GM12878 (cell line): Measurements from ENCODE around the gene RBMS3. TPM values are rescaled to one million over a fixed set of nuclear protein-coding genes. Genes with fewer than 3 reads are reported as not detected.

Experiments used
- ATAC-seq: fragments of 200-7000 bp; cut with Tn5 transposase; 3 replicates; pipeline ENCODE4 v1.9.1; 2020; ENCODE audit warnings: mild to moderate bottlenecking, moderate library complexity
- BruUV-seq: library from RNA; stranded (reverse); fragments of 400-500 nt; replicated peaks from 2 replicates; lab custom pipeline; 2021; lab: Mats Ljungman, UMichigan
- CTCF ChIA-PET: fragments of 300-600 bp; sonication (Branson Sonifier 250); formaldehyde crosslinking; extraction: SDS; loops from one replicate; lab custom pipeline; 2021; ENCODE audit warnings: inconsistent platforms; lab: Yijun Ruan, JAX
- POLR2A ChIA-PET: fragments of 350-600 bp; formaldehyde crosslinking; extraction: SDS; loops from one replicate; lab custom pipeline; 2021; ENCODE audit warnings: inconsistent platforms; lab: Charles Lee
- RAD21 ChIA-PET: fragments of 300-600 bp; sonication (Branson Sonifier 250); formaldehyde crosslinking; loops from one replicate; lab custom pipeline; 2023; ENCODE audit warnings: antibody characterized with exemption; ENCODE audit not compliant: unreplicated experiment; lab: Charles Lee
- SMC1A ChIA-PET: fragments of 300-600 bp; sonication (Branson Sonifier 250); formaldehyde crosslinking; loops from one replicate; lab custom pipeline; 2023; ENCODE audit not compliant: unreplicated experiment, uncharacterized antibody; lab: Charles Lee
- DNase-seq: peaks from one replicate; pipeline ENCODE4 v3.0.0-alpha.2; 2011; ENCODE audit warnings: low read depth, low spot score
- FAIRE-seq: peaks from 3 replicates; lab custom pipeline; 2011; peaks lifted over from hg19 to GRCh38; lab: Jason Lieb, UNC
- H2AFZ ChIP-seq: 2 replicates; pipeline ENCODE4 v1.6.0; 2011; ENCODE audit warnings: low read depth, low read length, control low read depth; ENCODE audit not compliant: control insufficient read depth
- H3K27ac ChIP-seq: 2 replicates; pipeline ENCODE4 v1.5.1; 2011; ENCODE audit warnings: control low read depth; ENCODE audit not compliant: control insufficient read depth, insufficient read depth
- H3K27me3 ChIP-seq, 2 experiments: replicated peaks in 1 of 2; 2 replicates each; pipeline versions ENCODE4 v1.6.0 to v1.6.1; 2011; ENCODE audit warnings: low read length in 1 of 2; ENCODE audit not compliant: control insufficient read depth in 2 of 2, insufficient read depth in 2 of 2
- H3K36me3 ChIP-seq, 2 experiments: 2 replicates each; pipeline ENCODE4 v1.5.1; 2011; ENCODE audit warnings: low read length in 1 of 2; ENCODE audit not compliant: control insufficient read depth in 2 of 2, insufficient read depth in 2 of 2
- H3K4me1 ChIP-seq: 2 replicates; pipeline ENCODE4 v1.6.1; 2011; ENCODE audit warnings: mild to moderate bottlenecking, low read length, moderate library complexity, mixed read lengths; ENCODE audit not compliant: control insufficient read depth, insufficient read depth
- H3K4me2 ChIP-seq: 2 replicates; pipeline ENCODE4 v1.6.0; 2011; ENCODE audit warnings: control low read depth; ENCODE audit not compliant: control insufficient read depth, insufficient read depth
- H3K4me3 ChIP-seq: fragments of 200-600 bp; sonication (generic); 2 replicates; pipeline ENCODE4 v1.5.1; 2016
- H3K79me2 ChIP-seq: 2 replicates; pipeline ENCODE4 v1.6.0; 2011; ENCODE audit warnings: low read length; ENCODE audit not compliant: control insufficient read depth, insufficient read depth
- H3K9ac ChIP-seq: 2 replicates; pipeline ENCODE4 v1.8.0; 2011; ENCODE audit warnings: low read length, control low read depth, mixed read lengths; ENCODE audit not compliant: control insufficient read depth, insufficient read depth
- H3K9me3 ChIP-seq: replicated peaks from 3 replicates; pipeline ENCODE4 v1.5.1; 2011; ENCODE audit warnings: mild to moderate bottlenecking, low read length; ENCODE audit not compliant: control insufficient read depth, insufficient read depth
- H4K20me1 ChIP-seq: 2 replicates; pipeline ENCODE4 v1.6.0; 2011; ENCODE audit not compliant: control insufficient read depth, insufficient read depth
- EZH2 ChIP-seq: IDR thresholded peaks from 2 replicates; pipeline ENCODE4 v1.6.1; 2012; ENCODE audit warnings: low read depth, mild to moderate bottlenecking, control low read depth, inconsistent platforms, low read length, borderline replicate concordance; ENCODE audit not compliant: control insufficient read depth
- NBN ChIP-seq: fragments of 450-650 bp; IDR thresholded peaks from 2 replicates; pipeline ENCODE4 v1.6.1; 2016
- POLR2AphosphoS2 ChIP-seq: IDR thresholded peaks from 2 replicates; pipeline ENCODE4 v1.6.1; 2011; ENCODE audit warnings: low read depth, mild to moderate bottlenecking, low read length, improper control_type of control experiment, moderate library complexity
- SRF ChIP-seq, 2 experiments: IDR thresholded peaks; 2 replicates each; pipeline ENCODE4 v1.6.1; 2011; ENCODE audit warnings: low read depth in 2 of 2, low read length in 2 of 2, mild to moderate bottlenecking in 1 of 2, moderate library complexity in 1 of 2
- ZNF207 ChIP-seq: fragments of 450-650 bp; IDR thresholded peaks from 2 replicates; pipeline ENCODE4 v1.6.1; 2014; ENCODE audit warnings: antibody characterized with exemption, mild to moderate bottlenecking, borderline replicate concordance
- WGBS: methylation state at CpG from one replicate; pipeline ENCODE4 v1.1.6; 2016; ENCODE audit warnings: low lambda C conversion rate; ENCODE audit not compliant: insufficient replicate concordance, insufficient coverage; ENCODE audit errors: missing lambda C conversion rate; 5-methylcytosine and 5-hydroxymethylcytosine counted together
- in situ Hi-C: fragments of 300-500 bp; cut with MboI; formaldehyde crosslinking; loops from 9 replicates; pipeline ENCODE4 v1.14.3; 2018; ENCODE audit warnings: mixed read lengths
- intact Hi-C: fragments of 100-400 bp; cut with micrococcal nuclease; formaldehyde crosslinking; loops from one replicate; pipeline ENCODE4 v1.14.2; 2022; ENCODE audit not compliant: unreplicated experiment
- polyA plus RNA-seq, 11 experiments: library from polyadenylated mRNA; depleted of rRNA in 4 of 11; unstranded in 6 of 11; stranded (reverse) in 5 of 11; fragments of >200 nt; fragmentation: Nextera tagmentation in 4 of 11; fragmentation: Illumina TruSeq in 1 of 11; extraction: Ambion mirVana in 4 of 11; extraction: Trizol in 1 of 11; gene quantifications; 1 replicate in 1 of 11; 2 replicates in 10 of 11; pipeline versions ENCODE4 v1.2.1 to v1.2.3, GENCODE V29; 2011 to 2016; ENCODE audit warnings: inconsistent platforms in 2 of 11, missing spikeins in 2 of 11, low read depth in 1 of 11
- total RNA-seq, 4 experiments: library from RNA; depleted of rRNA in 3 of 4; stranded (reverse); fragments of >200 nt in 3 of 4; fragmentation: Illumina TruSeq in 1 of 4; extraction: Trizol in 1 of 4; gene quantifications; 2 replicates each; pipeline versions ENCODE4 v1.2.1 to v1.2.3, GENCODE V29; 2013 to 2021
- TF ChIP-seq, protein P1 (sequence below): fragments of 450-650 bp; formaldehyde crosslinking; IDR thresholded peaks from 2 replicates; pipeline ENCODE4 v1.4.0; 2020; ENCODE audit warnings: mild to moderate bottlenecking, moderate library complexity

Gene RBMS3
- total and polyA plus RNA-seq, 10 of the 15 experiments (the other 5 are each of a cell fraction or from before 2014, with no cell fraction given) = 0.79 to 4.7 (median 3.1) TPM

DNA sequence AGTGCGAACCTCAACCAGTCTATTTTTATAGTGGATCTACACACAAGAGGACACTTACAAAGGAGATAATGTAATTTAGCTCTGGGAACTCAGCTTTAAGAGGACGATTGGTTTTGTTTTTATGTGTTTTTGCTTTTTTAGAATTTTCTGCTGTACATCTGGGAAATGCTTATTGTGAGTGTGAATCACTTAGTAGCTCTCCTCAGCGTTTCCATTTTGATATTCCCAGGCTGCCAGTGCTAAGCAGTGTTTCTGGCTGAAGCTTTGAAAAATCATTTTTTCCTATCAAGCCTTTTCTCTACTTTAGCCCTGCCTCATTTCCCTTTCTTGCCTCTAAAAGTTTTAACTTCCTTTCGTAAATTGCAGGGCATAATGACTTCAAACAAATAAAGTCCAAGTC is 117.9 kb downstream of the RBMS3 start:
- Histone ChIP-seq H3K4me1 (no peaks in the 10 kb centered on the region), H3K4me2 (no peak overlapping the region), H4K20me1 (no peaks in the 10 kb centered on the region), H3K9me3 (no peaks in the 10 kb centered on the region; the same call in 2 of the 3 replicates), H3K9ac (no peak overlapping the region)
- in situ Hi-C loops = no loop called here
- no TSS peak for BruUV-seq
- TF ChIP-seq EZH2 (no peak), POLR2AphosphoS2 (no peak), SRF (IDR thresholded peaks at IDR 0.05; ENCODE audit: low read depth in 2 of 2, low read length in 2 of 2) (no peak), ZNF207 (no peak), NBN (no peak)
- TF ChIP-seq, protein P1, sequence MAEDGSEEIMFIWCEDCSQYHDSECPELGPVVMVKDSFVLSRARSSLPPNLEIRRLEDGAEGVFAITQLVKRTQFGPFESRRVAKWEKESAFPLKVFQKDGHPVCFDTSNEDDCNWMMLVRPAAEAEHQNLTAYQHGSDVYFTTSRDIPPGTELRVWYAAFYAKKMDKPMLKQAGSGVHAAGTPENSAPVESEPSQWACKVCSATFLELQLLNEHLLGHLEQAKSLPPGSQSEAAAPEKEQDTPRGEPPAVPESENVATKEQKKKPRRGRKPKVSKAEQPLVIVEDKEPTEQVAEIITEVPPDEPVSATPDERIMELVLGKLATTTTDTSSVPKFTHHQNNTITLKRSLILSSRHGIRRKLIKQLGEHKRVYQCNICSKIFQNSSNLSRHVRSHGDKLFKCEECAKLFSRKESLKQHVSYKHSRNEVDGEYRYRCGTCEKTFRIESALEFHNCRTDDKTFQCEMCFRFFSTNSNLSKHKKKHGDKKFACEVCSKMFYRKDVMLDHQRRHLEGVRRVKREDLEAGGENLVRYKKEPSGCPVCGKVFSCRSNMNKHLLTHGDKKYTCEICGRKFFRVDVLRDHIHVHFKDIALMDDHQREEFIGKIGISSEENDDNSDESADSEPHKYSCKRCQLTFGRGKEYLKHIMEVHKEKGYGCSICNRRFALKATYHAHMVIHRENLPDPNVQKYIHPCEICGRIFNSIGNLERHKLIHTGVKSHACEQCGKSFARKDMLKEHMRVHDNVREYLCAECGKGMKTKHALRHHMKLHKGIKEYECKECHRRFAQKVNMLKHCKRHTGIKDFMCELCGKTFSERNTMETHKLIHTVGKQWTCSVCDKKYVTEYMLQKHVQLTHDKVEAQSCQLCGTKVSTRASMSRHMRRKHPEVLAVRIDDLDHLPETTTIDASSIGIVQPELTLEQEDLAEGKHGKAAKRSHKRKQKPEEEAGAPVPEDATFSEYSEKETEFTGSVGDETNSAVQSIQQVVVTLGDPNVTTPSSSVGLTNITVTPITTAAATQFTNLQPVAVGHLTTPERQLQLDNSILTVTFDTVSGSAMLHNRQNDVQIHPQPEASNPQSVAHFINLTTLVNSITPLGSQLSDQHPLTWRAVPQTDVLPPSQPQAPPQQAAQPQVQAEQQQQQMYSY (CRISPR knock-in tag) = no peak
- TF ChIP-seq, all 136 proteins: peak for 0
- Histone ChIP-seq H3K27ac (no peak overlapping the region), H3K27me3 (no peaks in the 10 kb centered on the region), H3K79me2 (no peaks in the 10 kb centered on the region), H2AFZ (no peak overlapping the region), H3K36me3 (no peaks in the 10 kb centered on the region), H3K4me3 (no peak overlapping the region)
- ATAC-seq (no peak), DNase-seq (no peak), FAIRE-seq (no peak)
- intact Hi-C loops = no loop called here
- POLR2A ChIA-PET = no interaction called here
- 4% methylated on average over 4 of the region's 4 CpGs for WGBS
- CTCF ChIA-PET = interaction anchor here (0.7 to 1.6 kb wide), 6 partner anchors 9 to 28 kb away, joined by 3 to 4 read pairs (median 3); no protein-coding TSS in a partner anchor
- RAD21 ChIA-PET = interaction anchor here (0.9 to 1.5 kb wide), 3 partner anchors 12 to 75 kb away, joined by 3 read pairs; no protein-coding TSS in a partner anchor
- SMC1A ChIA-PET = interaction anchor here (0.7 to 3.6 kb wide), 13 partner anchors 8 to 1193 kb away, joined by 3 to 14 read pairs (median 3); no protein-coding TSS in a partner anchor
